H1 (cell line): ENCODE results near the gene CALD1. TPM values are rescaled to one million over a fixed set of nuclear protein-coding genes. Genes with fewer than 3 reads are reported as not detected.

ENCODE experiments used
- CTCF ChIA-PET: fragments of 300-600 bp; sonication (Branson Sonifier 250); formaldehyde crosslinking; loops from one replicate; lab custom pipeline; 2021; ENCODE audit not compliant: partially characterized antibody; lab: Charles Lee
- POLR2A ChIA-PET: fragments of 300-600 bp; sonication (Branson Sonifier 250); formaldehyde crosslinking; loops from one replicate; lab custom pipeline; 2021; ENCODE audit warnings: inconsistent platforms; ENCODE audit not compliant: partially characterized antibody; lab: Charles Lee
- DNase-seq, 2 experiments: peaks; one replicate each; pipeline versions ENCODE4 v3.0.0 to v3.0.0-alpha.2; 2010 to 2022; ENCODE audit warnings: low spot score in 2 of 2, low read depth in 1 of 2, mixed read lengths in 1 of 2
- FAIRE-seq: peaks from 2 replicates; lab custom pipeline; 2011; peaks lifted over from hg19 to GRCh38; lab: Jason Lieb, UNC
- H2AFZ ChIP-seq: 2 replicates; pipeline ENCODE4 v1.8.1; 2012; ENCODE audit warnings: low read length, inconsistent platforms
- H2AK5ac ChIP-seq: 2 replicates; pipeline ENCODE4 v1.6.1; 2013; ENCODE audit warnings: low read depth, low read length
- H2BK120ac ChIP-seq: replicated peaks from 2 replicates; pipeline ENCODE3; 2013; ENCODE audit warnings: low read depth, low read length, inconsistent platforms
- H2BK12ac ChIP-seq: 2 replicates; pipeline ENCODE4 v1.6.1; 2013; ENCODE audit warnings: low read depth, low read length
- H2BK15ac ChIP-seq: 2 replicates; pipeline ENCODE4 v1.6.1; 2013; ENCODE audit warnings: low read length
- H2BK20ac ChIP-seq: 2 replicates; pipeline ENCODE4 v1.6.1; 2013; ENCODE audit warnings: low read length
- H2BK5ac ChIP-seq: 2 replicates; pipeline ENCODE4 v1.6.1; 2013; ENCODE audit warnings: low read depth, low read length
- H3K14ac ChIP-seq: 2 replicates; pipeline ENCODE4 v1.6.1; 2013; ENCODE audit warnings: inconsistent platforms; ENCODE audit not compliant: insufficient read length
- H3K18ac ChIP-seq: 2 replicates; pipeline ENCODE4 v1.6.1; 2013; ENCODE audit warnings: low read length; ENCODE audit errors: extremely low read depth
- H3K23ac ChIP-seq: 2 replicates; pipeline ENCODE4 v1.6.1; 2013; ENCODE audit warnings: inconsistent platforms; ENCODE audit not compliant: insufficient read length
- H3K23me2 ChIP-seq: 2 replicates; pipeline ENCODE4 v1.6.1; 2013; ENCODE audit warnings: low read depth, low read length
- H3K27ac ChIP-seq: 2 replicates; pipeline ENCODE4 v1.6.1; 2011; ENCODE audit warnings: low read depth, low read length, inconsistent platforms
- H3K27me3 ChIP-seq, 4 experiments: replicated peaks in 1 of 4; 1 replicate in 1 of 4; 2 replicates in 3 of 4; pipeline versions ENCODE4 v1.6.1 to v1.8.1; 2011 to 2013; ENCODE audit warnings: low read length in 3 of 4, mild to moderate bottlenecking in 3 of 4, inconsistent platforms in 2 of 4, mixed read lengths in 2 of 4, moderate library complexity in 1 of 4; ENCODE audit not compliant: control insufficient read depth in 3 of 4, insufficient read depth in 3 of 4; ENCODE audit errors: extremely low read depth in 1 of 4
- H3K36me3 ChIP-seq, 4 experiments: 2 replicates each; pipeline versions ENCODE4 v1.6.1 to v1.8.1; 2011 to 2013; ENCODE audit warnings: mild to moderate bottlenecking in 4 of 4, low read length in 3 of 4, moderate library complexity in 2 of 4, control low read depth in 1 of 4, inconsistent platforms in 1 of 4; ENCODE audit not compliant: insufficient read depth in 4 of 4, control insufficient read depth in 2 of 4
- H3K4ac ChIP-seq: replicated peaks from 2 replicates; pipeline ENCODE3; 2013; ENCODE audit warnings: low read length, low read depth, mixed read lengths, inconsistent platforms; ENCODE audit not compliant: insufficient read length
- H3K4me1 ChIP-seq, 4 experiments: replicated peaks in 1 of 4; 1 replicate in 1 of 4; 2 replicates in 3 of 4; pipeline versions ENCODE4 v1.6.1 to v1.8.1; 2011 to 2013; ENCODE audit warnings: low read length in 3 of 4, inconsistent platforms in 2 of 4, mixed read lengths in 1 of 4; ENCODE audit not compliant: insufficient read depth in 4 of 4, control insufficient read depth in 3 of 4
- H3K4me2 ChIP-seq, 2 experiments: 2 replicates each; pipeline versions ENCODE4 v1.6.1 to v1.8.1; 2011 to 2013; ENCODE audit warnings: low read depth in 2 of 2, low read length in 2 of 2, control low read depth in 1 of 2, inconsistent platforms in 1 of 2, mild to moderate bottlenecking in 1 of 2; ENCODE audit not compliant: insufficient read depth in 1 of 2
- H3K4me3 ChIP-seq, 4 experiments: fragments of 200-600, 300-600 bp in 1 of 4; sonication (generic), shearing (Covaris generic), sonication (Bioruptor Twin) in 1 of 4; 2 replicates each; pipeline versions ENCODE4 v1.5.1 to v1.8.1; 2011 to 2016; ENCODE audit warnings: low read length in 4 of 4, low read depth in 3 of 4, control low read depth in 2 of 4, inconsistent platforms in 2 of 4, mild to moderate bottlenecking in 2 of 4, mixed read lengths in 1 of 4, moderate library complexity in 1 of 4; ENCODE audit not compliant: insufficient read depth in 2 of 4; ENCODE audit errors: extremely low read depth in 1 of 4
- H3K56ac ChIP-seq: replicated peaks from 2 replicates; pipeline ENCODE3; 2013; ENCODE audit warnings: low read depth, mild to moderate bottlenecking, mixed read lengths, low read length, inconsistent platforms; ENCODE audit not compliant: insufficient read length
- H3K79me1 ChIP-seq: 2 replicates; pipeline ENCODE4 v1.6.1; 2013; ENCODE audit warnings: low read depth, low read length, control low read depth
- H3K79me2 ChIP-seq, 2 experiments: 2 replicates each; pipeline versions ENCODE4 v1.6.1 to v1.8.1; 2012 to 2013; ENCODE audit warnings: low read length in 2 of 2, mild to moderate bottlenecking in 2 of 2, inconsistent platforms in 1 of 2; ENCODE audit not compliant: insufficient read depth in 2 of 2, control insufficient read depth in 1 of 2
- H3K9ac ChIP-seq, 4 experiments: replicated peaks in 1 of 4; 1 replicate in 1 of 4; 2 replicates in 3 of 4; pipeline versions ENCODE4 v1.6.1 to v1.8.1; 2011 to 2013; ENCODE audit warnings: low read depth in 3 of 4, low read length in 3 of 4, control low read depth in 2 of 4, mild to moderate bottlenecking in 2 of 4, moderate library complexity in 2 of 4, inconsistent platforms in 1 of 4; ENCODE audit errors: extremely low read depth in 1 of 4
- H3K9me3 ChIP-seq, 2 experiments: 2 replicates each; pipeline versions ENCODE4 v1.6.1 to v1.8.1; 2012 to 2013; ENCODE audit warnings: mild to moderate bottlenecking in 2 of 2, moderate library complexity in 2 of 2, control low read depth in 1 of 2, inconsistent platforms in 1 of 2, low read depth in 1 of 2, low read length in 1 of 2, mixed read lengths in 1 of 2; ENCODE audit not compliant: insufficient read depth in 2 of 2
- H4K20me1 ChIP-seq, 2 experiments: replicated peaks in 1 of 2; 2 replicates each; pipeline versions ENCODE3 to v1.8.1; 2011 to 2013; ENCODE audit warnings: inconsistent platforms in 2 of 2, low read length in 2 of 2, mild to moderate bottlenecking in 1 of 2; ENCODE audit not compliant: insufficient read depth in 2 of 2, control insufficient read depth in 1 of 2
- H4K5ac ChIP-seq: 2 replicates; pipeline ENCODE4 v1.6.1; 2013; ENCODE audit warnings: low read length, low read depth, mixed read lengths, inconsistent platforms; ENCODE audit not compliant: insufficient read length
- H4K8ac ChIP-seq: 2 replicates; pipeline ENCODE4 v1.8.0; 2013; ENCODE audit warnings: mild to moderate bottlenecking, moderate library complexity, low read length, inconsistent platforms; ENCODE audit not compliant: insufficient read depth; ENCODE audit errors: extremely low read depth
- H4K91ac ChIP-seq: replicated peaks from 2 replicates; pipeline ENCODE3; 2013; ENCODE audit warnings: low read length, mixed read lengths, inconsistent platforms; ENCODE audit not compliant: insufficient read length
- CEBPB ChIP-seq: IDR thresholded peaks from 2 replicates; pipeline ENCODE4 v1.6.1; 2012; ENCODE audit warnings: low read depth, low read length
- GABPA ChIP-seq: IDR thresholded peaks from 2 replicates; pipeline ENCODE4 v1.6.1; 2011; ENCODE audit warnings: mild to moderate bottlenecking, low read length, moderate library complexity, borderline replicate concordance; ENCODE audit not compliant: insufficient read depth
- JUN ChIP-seq: IDR thresholded peaks from 2 replicates; pipeline ENCODE4 v1.6.1; 2011; ENCODE audit warnings: low read depth, mild to moderate bottlenecking, improper control_type of control experiment, low read length
- KDM1A ChIP-seq: fragments of 200-600, 300-600 bp; sonication (generic); IDR thresholded peaks from 2 replicates; pipeline ENCODE4 v1.7.1; 2016; ENCODE audit warnings: mild to moderate bottlenecking, low read length, borderline replicate concordance
- RAD21 ChIP-seq, 2 experiments: IDR thresholded peaks in 1 of 2; conservative IDR thresholded peaks in 1 of 2; 2 replicates each; pipeline ENCODE4 v1.6.1; 2011; ENCODE audit warnings: low read depth in 2 of 2, low read length in 2 of 2, improper control_type of control experiment in 1 of 2, inconsistent platforms in 1 of 2, mild to moderate bottlenecking in 1 of 2, moderate library complexity in 1 of 2
- RFX5 ChIP-seq: IDR thresholded peaks from 2 replicates; pipeline ENCODE4 v1.6.1; 2011; ENCODE audit warnings: low read depth, low read length, improper control_type of control experiment, borderline replicate concordance
- SIRT6 ChIP-seq: IDR thresholded peaks from one replicate; pipeline ENCODE4 v1.7.1; 2012; ENCODE audit warnings: low read length, inconsistent platforms
- SP4 ChIP-seq: IDR thresholded peaks from 2 replicates; pipeline ENCODE4 v1.6.1; 2012; ENCODE audit warnings: low read length, inconsistent platforms
- SRF ChIP-seq: IDR thresholded peaks from 2 replicates; pipeline ENCODE4 v1.6.1; 2011; ENCODE audit warnings: mild to moderate bottlenecking, low read depth, low read length, moderate library complexity
- TAF1 ChIP-seq: IDR thresholded peaks from 2 replicates; pipeline ENCODE4 v1.6.1; 2011; ENCODE audit warnings: mild to moderate bottlenecking, low read depth, low read length
- USF2 ChIP-seq: IDR thresholded peaks from 2 replicates; pipeline ENCODE4 v1.6.1; 2011; ENCODE audit warnings: low read length, improper control_type of control experiment
- WGBS, 2 experiments: shearing (Covaris generic) in 1 of 2; methylation state at CpG; one replicate each; pipeline versions ENCODE4 v1.1.6 to v1.1.7; 2013 to 2015; ENCODE audit warnings: low lambda C conversion rate in 2 of 2, mixed read lengths in 2 of 2, inconsistent platforms in 1 of 2, low coverage in 1 of 2, missing lambda C conversion rate in 1 of 2; ENCODE audit not compliant: insufficient replicate concordance in 2 of 2, insufficient coverage in 1 of 2, insufficient read length in 1 of 2; ENCODE audit errors: extremely low coverage in 1 of 2, missing lambda C conversion rate in 1 of 2; 5-methylcytosine and 5-hydroxymethylcytosine counted together
- polyA plus RNA-seq, 7 experiments: library from polyadenylated mRNA; depleted of rRNA in 3 of 7; stranded (reverse) in 5 of 7; unstranded in 2 of 7; fragments of >200 nt in 5 of 7; fragments of 200-250 nt in 2 of 7; gene quantifications; 1 replicate in 5 of 7; 2 replicates in 1 of 7; 4 replicates in 1 of 7; pipeline versions ENCODE4 v1.2.1 to v1.2.3, GENCODE V29; 2011 to 2013; ENCODE audit warnings: missing spikeins in 2 of 7, mixed read lengths in 2 of 7
- total RNA-seq: library from RNA; stranded (reverse); fragmentation: NEBNext Ultra II Directional; extraction: Animal tissue kit (Norgen Biotek cat#: 25700); gene quantifications from 2 replicates; pipeline ENCODE4 v1.2.1, GENCODE V29; 2021

Gene CALD1
- total and polyA plus RNA-seq, 2 of the 8 experiments (the other 6 are each of a cell fraction or from before 2014, with no cell fraction given): 34.3 to 177 TPM

- H3K56ac ChIP-seq: no peak overlapping the region
- H3K36me3 ChIP-seq: no peaks in the 10 kb centered on the region
- no peak overlapping the region for H3K14ac ChIP-seq
- H2AK5ac ChIP-seq: no peak overlapping the region
- ChIA-PET CTCF (interaction anchor here (1.5 to 1.7 kb wide), 3 partner anchors 11 to 209 kb away, joined by 3 to 4 read pairs (median 3); no protein-coding TSS in a partner anchor), POLR2A (interaction anchor here (1.9 kb wide), 1 partner anchor 12 kb away, joined by 5 read pairs; no protein-coding TSS in a partner anchor)
- FAIRE-seq (no peak), DNase-seq (no peak)
- H3K4ac ChIP-seq: no peak overlapping the region
- no peak overlapping the region for H2AFZ ChIP-seq
- H3K27me3 ChIP-seq: no peaks in the 10 kb centered on the region
- WGBS, 2 experiments: 100% methylated on average over 2 of the region's 2 CpGs; no CpG with 5 or more reads in 1 of the 2 experiments
- H3K79me1 ChIP-seq: no peaks in the 10 kb centered on the region
- H3K4me2 ChIP-seq: no peak overlapping the region
- H3K4me1 ChIP-seq: no peaks in the 10 kb centered on the region
- no peak overlapping the region for H4K8ac ChIP-seq
- H3K23me2 ChIP-seq: no peaks in the 10 kb centered on the region
- no peak overlapping the region for H3K4me3 ChIP-seq
- no peaks in the 10 kb centered on the region for H4K20me1 ChIP-seq
- no peak overlapping the region for H2BK120ac ChIP-seq
- no peak overlapping the region for H2BK20ac ChIP-seq
- no peak overlapping the region for H3K18ac ChIP-seq
- H3K79me2 ChIP-seq: no peaks in the 10 kb centered on the region; a peak in 1 of 4 replicates
- no peaks in the 10 kb centered on the region for H3K9me3 ChIP-seq
- H4K5ac ChIP-seq: no peak overlapping the region
- H2BK15ac ChIP-seq: no peak overlapping the region
- H2BK5ac ChIP-seq: no peak overlapping the region
- no peak overlapping the region for H3K23ac ChIP-seq
- H3K27ac ChIP-seq: no peak overlapping the region
- H3K9ac ChIP-seq: no peak overlapping the region
- H2BK12ac ChIP-seq: no peak overlapping the region
- no peak overlapping the region for H4K91ac ChIP-seq
- TF ChIP-seq JUN (no peak), SP4 (no peak), USF2 (no peak), TAF1 (no peak), KDM1A (no peak), SIRT6 (no peak), SRF (no peak), RFX5 (no peak), CEBPB (no peak), GABPA (no peak), RAD21 (IDR thresholded peaks at IDR 0.05 in 1 of 2, conservative IDR thresholded peaks at IDR 0.05 in 1 of 2; ENCODE audit: low read depth in 2 of 2, low read length in 2 of 2) (no peak)
These were observed 48.9 kb downstream of the CALD1 start for GRCh38 chr7:134828361-134828760.
